HG02642 (cell line): Measurements from ENCODE around the gene SEMA6A.

Experiments used
- ATAC-seq: cut with Tn5 transposase; IDR thresholded peaks from one replicate; pipeline ENCODE4 v1.9.1; 2021; ENCODE audit warnings: mild to moderate bottlenecking; ENCODE audit not compliant: unreplicated experiment, poor library complexity

SEMA6A gene

DNA sequence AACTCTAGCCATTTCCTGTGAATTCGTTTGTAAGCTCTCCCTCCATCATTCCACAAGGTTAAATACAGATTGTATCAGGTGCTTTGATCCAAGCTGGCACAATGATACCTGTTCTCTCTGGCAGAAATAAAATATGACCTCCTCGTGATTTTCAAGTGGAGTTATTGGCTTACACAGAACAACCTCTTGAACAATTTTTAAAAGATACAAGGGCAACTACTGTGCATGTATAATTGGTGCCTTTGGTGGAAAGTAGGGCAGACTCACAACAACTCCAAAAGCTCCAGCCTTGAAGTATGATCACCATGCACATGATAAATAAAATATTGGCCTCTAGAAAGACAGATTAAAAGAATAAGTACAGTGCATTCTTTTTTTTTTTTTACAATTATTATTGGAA lies 106.0 kb downstream of the SEMA6A start:
- ATAC-seq: no peak

DNA sequence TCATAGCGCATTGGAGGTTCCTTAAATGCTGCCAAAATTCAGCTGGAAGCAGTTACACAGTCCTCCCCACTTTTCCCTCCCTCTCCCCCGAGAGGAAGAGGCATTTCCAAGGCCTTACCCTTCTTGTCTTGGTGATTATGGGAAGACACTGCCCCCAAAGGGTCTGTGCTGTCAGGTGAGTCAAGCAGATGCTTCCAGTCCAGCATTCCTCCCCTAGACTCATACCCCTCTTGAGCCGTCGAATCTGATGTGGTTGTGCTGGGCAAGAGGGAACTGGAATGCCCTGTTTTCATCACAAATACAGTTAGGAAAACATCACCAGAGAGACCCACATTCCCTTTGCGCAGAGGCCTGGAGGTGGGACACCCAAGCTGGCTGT lies 107.2 kb downstream of the SEMA6A start:
- no peak for ATAC-seq

- ATAC-seq: no peak
Observed at GRCh38 chr5:116466727-116467464, 107.7 kb downstream of the SEMA6A start.

GRCh38 chr5:116465411-116465810 lies 109.2 kb downstream of the SEMA6A start:
- no peak for ATAC-seq

DNA sequence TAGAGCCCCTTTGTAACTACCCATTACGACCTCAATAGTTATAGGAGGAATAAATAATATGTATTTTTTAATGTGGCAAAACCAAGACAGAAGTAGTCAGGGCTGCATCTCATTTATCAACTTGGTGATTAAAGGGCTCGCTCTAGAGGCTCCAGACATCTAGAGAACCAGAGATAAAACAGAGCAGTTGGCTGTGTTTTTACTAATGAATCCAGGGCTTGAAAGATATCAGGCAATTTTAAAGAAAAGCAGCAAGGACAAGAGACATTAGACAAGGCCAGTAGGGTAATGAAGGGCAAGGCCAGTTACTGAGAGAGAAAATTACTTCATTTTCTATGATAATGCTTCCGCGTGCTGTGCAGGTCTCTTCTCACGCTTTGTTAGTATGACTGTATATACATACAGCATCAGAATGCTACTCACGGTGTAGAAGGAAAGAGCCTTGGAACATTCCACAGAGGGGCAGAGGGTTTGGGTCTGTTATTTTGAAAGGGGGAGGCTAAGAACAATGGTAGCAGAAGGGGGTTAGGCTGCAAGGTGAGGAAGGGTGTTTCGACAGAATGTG lies 110.4 kb downstream of the SEMA6A start:
- no peak for ATAC-seq

DNA sequence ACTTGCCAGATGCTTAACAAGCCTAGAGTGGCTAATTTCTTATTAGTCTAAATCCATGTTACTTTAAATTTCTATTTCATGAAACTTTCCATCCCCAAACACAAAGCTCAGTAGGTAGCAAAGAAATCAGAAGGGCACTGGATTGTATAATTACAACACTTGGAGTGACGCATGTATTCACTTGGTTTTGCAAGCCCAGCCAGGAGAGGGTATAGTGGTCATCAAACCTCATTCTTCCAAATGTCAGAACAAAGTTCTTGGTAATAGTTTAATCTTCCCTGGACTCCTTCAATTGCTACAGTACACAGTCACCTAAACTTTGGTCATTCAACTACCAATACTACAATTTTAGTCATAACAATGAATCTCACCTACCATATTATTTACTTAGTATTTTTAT lies 112.1 kb downstream of the SEMA6A start:
- ATAC-seq: no peak

DNA sequence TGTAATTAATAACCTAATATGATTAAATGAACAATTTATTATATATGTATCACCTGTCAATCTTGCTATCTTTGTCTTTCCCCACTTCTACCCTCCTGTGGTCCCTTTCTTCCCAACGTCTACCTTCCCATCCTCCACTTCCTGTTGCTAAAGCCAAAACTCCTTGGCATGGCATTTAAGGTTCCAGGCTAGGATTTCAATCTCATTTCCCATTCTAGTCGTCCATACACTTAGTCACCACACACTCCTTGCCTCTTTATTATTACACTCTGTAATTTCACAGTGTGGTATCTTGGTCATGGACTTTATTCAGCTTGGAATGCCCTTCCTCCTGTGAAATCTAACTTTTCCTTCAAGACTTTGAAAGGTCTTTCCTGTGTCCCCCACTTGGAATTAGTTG lies 115.3 kb downstream of the SEMA6A start:
- no peak for ATAC-seq

DNA sequence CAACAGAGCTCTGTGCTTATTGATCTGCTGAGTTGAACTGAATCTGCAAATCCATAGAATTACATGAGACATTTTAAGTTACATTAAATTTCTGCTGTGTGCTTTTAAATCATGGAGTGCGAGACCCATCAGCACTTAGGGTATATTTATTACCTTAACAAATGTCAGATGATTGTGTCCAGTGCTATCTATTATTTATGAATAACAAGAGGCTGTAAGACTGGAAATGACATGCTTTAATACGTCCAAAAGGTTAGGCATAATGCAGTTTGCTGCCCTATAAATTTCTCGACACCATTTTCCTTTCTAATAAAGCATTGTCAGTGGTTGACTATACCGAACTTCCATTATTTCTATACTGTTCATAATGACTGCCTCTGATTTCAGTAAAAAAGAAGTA lies 117.6 kb downstream of the SEMA6A start:
- no peak for ATAC-seq

- no peak for ATAC-seq
Observed at GRCh38 chr5:116456036-116456435, 118.6 kb downstream of the SEMA6A start.

DNA sequence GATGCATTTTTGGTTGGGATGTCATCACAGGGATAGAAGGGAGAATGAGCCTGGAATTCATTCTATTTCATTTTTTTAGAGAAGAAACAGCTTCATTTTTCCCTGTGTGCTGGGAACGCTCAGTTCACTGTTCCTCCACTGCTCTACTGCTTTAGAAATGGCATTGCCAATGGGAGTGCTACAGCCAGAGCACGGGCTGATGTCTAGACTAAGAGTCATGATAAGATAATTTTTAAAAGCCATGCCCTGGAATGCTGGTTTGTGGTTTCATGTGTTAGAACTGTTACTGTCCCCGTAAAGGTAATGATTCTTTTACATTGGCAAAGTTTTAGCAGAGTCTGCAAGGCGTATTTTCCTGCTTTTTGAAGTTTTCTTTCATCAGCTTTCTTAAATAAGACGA lies 119.6 kb downstream of the SEMA6A start:
- ATAC-seq: no peak

DNA sequence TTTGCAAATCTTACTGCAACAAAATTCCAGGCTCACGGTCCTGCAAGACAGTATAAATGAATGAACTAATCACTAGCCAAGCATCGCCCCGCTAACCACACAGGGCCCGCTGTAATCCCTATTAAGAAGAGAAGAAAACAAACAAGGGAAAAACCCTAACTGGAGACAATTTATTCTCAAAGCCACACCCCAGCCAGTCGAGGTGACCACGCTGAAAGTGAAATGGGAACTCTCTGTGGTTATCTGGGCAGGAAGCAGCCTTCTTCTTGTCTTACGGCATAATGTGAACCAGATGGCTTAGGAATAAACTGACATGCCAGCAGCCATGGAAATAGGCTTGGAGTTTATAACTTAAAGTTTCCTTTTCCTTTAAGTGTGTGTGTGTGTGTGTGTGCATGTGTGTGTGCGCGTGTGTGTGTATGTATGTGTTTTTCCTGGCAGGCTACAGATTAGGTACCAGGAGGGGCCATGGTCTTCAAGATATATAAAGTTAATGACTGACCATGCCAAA lies 120.2 kb downstream of the SEMA6A start:
- ATAC-seq: peak; percentile 99

- no peak for ATAC-seq
Observed at GRCh38 chr5:116453988-116454411, 120.6 kb downstream of the SEMA6A start.

GRCh38 chr5:116452774-116453368 lies 121.8 kb downstream of the SEMA6A start:
- no peak for ATAC-seq

DNA sequence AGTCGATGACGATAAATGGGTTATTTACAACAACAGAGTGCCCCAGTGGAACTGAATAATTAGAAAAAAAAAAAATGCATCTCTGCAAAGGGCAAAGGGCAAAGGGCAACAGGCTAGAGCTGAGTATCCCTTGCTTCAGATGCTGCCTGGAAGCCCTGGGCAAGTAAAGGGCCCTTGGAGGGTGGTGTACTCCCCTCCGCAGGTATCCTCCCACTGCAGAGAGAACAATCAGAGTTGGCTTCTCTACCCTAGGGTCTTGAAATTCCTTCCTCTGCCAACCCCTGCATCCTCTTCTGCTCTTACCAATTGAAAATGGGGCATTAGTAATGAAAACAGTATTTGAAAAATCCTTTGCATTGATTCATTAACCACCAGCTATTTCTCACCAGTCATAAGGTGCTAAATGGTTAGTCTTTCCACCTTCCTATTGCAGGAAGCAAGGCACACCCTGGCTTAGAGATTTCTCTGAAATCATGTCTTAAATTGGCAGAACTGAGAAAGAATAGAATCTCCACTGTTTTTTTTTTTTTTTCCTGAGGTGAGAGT lies 122.6 kb downstream of the SEMA6A start:
- ATAC-seq: no peak

DNA sequence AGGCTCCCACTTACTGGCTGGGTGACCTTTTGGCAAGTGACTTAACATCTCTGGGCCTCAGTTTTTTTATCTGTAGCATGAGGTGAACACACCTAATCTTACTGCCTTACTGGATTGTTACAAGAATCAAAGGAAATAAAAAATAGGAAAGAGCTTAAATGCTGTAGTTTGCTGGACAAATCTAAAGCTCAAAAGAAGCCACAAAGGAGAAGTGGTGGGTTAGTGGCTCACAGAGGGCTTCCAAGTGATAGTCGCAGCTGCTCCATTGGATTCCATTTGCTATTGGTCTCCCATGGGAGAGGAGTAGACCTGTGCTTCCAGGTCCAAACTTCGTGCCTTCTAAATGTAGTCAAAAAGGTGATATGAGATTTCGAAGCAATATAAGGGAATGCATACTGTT lies 123.6 kb downstream of the SEMA6A start:
- ATAC-seq: no peak

DNA sequence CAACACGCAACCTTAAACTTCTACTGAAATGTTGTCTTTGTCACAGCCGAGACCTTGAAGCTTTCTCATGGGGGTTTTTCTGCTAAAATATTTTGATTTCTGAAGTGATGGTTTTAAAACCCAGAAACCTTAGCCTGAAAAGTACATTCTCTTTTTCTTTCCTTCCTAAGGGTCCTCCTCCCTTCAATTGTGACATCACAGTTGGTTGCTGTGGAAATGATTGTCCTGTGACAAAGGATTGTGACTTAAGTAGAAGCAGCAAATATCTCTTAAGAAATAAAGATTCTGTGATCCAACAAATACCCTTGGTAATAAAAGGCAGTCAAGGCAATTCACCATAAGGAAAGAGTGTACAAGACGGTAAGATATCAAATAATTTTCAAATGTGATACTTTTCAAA lies 125.2 kb downstream of the SEMA6A start:
- ATAC-seq: no peak

DNA sequence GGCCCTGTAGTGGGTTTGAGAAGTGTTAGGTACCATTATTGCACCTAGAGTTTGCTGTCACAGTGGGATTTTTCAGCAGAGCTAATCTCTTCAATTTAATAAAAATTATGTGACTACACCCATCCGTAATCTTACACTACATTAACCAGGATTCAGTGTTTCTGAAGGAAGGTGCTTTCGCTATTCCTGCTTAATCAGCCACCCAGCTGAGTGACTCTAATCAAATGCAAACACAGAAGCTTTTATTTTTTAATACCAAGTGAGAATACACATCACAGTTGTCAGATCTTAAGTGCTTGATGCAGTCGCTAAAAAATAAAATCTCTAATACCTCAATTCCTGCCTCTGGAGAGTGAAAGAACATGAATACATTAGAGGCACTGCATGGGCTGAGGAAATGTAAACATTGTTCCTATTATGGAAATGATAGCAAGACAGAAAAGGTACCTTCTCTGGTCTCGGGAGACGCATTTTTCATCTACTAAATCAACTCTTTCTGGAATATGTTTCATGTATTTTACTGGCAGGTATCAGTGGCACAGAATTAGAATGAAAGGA lies 125.7 kb downstream of the SEMA6A start:
- no peak for ATAC-seq

DNA sequence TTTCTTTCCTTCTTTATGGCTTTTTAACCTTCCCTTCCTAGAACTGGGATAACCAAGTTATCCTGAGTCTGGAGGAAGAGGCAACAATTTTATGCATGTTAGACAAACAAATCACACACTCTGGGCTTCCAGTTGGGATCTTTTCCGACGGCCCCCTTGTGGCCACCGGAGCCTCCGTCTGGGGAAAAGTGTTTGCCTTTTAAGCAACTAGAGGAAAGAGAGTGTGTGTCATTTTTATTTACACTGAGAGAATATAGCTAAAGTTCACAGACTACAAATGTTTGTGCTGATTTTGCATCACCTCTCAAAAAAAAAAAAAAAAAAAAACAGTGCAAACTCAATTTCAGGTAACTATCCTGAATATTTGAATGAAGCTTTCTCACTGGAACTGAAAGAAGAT lies 126.2 kb downstream of the SEMA6A start:
- ATAC-seq: no peak

- no peak for ATAC-seq
Observed at GRCh38 chr5:116446356-116447005, 128.1 kb downstream of the SEMA6A start.

DNA sequence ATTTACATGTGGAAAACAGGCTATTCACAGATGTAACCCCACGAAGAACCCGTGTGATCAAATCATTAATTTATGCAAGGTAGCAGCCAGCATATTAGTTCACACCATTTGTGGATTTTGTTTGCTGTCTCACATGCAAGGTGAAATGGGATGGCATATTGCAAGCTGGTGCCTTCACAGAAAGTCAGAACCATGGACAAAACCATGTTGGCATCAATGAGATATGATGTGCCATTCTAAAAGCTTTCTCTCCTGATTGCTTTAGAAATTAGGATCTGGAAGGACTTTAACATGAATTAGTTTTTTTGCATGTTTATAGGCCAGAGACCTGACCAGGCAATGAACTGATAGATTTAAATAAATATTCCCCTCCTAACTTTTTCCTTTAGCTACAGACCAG lies 129.3 kb downstream of the SEMA6A start:
- no peak for ATAC-seq
